SK-N-SH (cell line): ENCODE results near the gene ZNF277. TPM values are rescaled to one million over a fixed set of nuclear protein-coding genes. Genes with fewer than 3 reads are reported as not detected.

Source experiments
- CTCF ChIA-PET: fragments of 300-600, 350-600 bp; formaldehyde crosslinking; extraction: SDS; loops from one replicate; lab custom pipeline; 2021; lab: Yijun Ruan, JAX
- POLR2A ChIA-PET: fragments of 350-600 bp; sonication (Branson Sonifier 250); formaldehyde crosslinking; extraction: SDS; loops from one replicate; lab custom pipeline; 2020; ENCODE audit warnings: antibody characterized with exemption, inconsistent platforms; lab: Yijun Ruan, JAX
- DNase-seq: peaks from one replicate; pipeline ENCODE4 v3.0.0; 2012
- H2AFZ ChIP-seq: fragments of 200-600 bp; sonication (generic); 2 replicates; pipeline ENCODE4 v1.8.1; 2016; ENCODE audit warnings: antibody characterized with exemption, mild to moderate bottlenecking, low read depth
- H3F3A ChIP-seq: fragments of 200-600 bp; sonication (generic); replicated peaks from 2 replicates; pipeline ENCODE3; 2016; ENCODE audit warnings: antibody characterized with exemption, mild to moderate bottlenecking; ENCODE audit not compliant: insufficient read depth
- H3K27ac ChIP-seq, 2 experiments: fragments of 200-500 bp in 1 of 2; fragments of 200-600 bp in 1 of 2; sonication (Bioruptor generic) in 1 of 2; sonication (generic), shearing (Covaris generic) in 1 of 2; 2 replicates each; pipeline versions ENCODE4 v1.5.1 to v1.6.1; 2014 to 2016; ENCODE audit warnings: low read depth in 2 of 2, inconsistent platforms in 1 of 2, low read length in 1 of 2, mild to moderate bottlenecking in 1 of 2, mixed read lengths in 1 of 2
- H3K27me3 ChIP-seq: fragments of 200-600 bp; sonication (generic), shearing (Covaris generic); 2 replicates; pipeline ENCODE4 v1.6.1; 2016; ENCODE audit warnings: mixed run types; ENCODE audit not compliant: insufficient read depth
- H3K36me3 ChIP-seq, 2 experiments: fragments of 200-500 bp in 1 of 2; fragments of 200-600 bp in 1 of 2; sonication (Bioruptor generic) in 1 of 2; sonication (generic) in 1 of 2; replicated peaks in 1 of 2; 2 replicates each; pipeline versions ENCODE3 to v1.5.1; 2014 to 2016; ENCODE audit warnings: low read length in 1 of 2, mild to moderate bottlenecking in 1 of 2; ENCODE audit not compliant: insufficient read depth in 2 of 2, control insufficient read depth in 1 of 2
- H3K4me1 ChIP-seq, 2 experiments: fragments of 200-500 bp in 1 of 2; fragments of 200-600 bp in 1 of 2; sonication (Bioruptor generic) in 1 of 2; sonication (generic), shearing (Covaris generic) in 1 of 2; 2 replicates each; pipeline versions ENCODE4 v1.5.1 to v1.6.1; 2014 to 2016; ENCODE audit warnings: low read depth in 1 of 2, low read length in 1 of 2, mixed run types in 1 of 2; ENCODE audit not compliant: insufficient read depth in 2 of 2, control insufficient read depth in 1 of 2
- H3K4me2 ChIP-seq: fragments of 200-600 bp; sonication (generic), shearing (Covaris generic); 2 replicates; pipeline ENCODE4 v1.6.1; 2017; ENCODE audit warnings: mixed run types
- H3K4me3 ChIP-seq, 2 experiments: fragments of 200-500 bp in 1 of 2; fragments of 200-600 bp in 1 of 2; sonication (Bioruptor generic) in 1 of 2; sonication (generic), shearing (Covaris generic) in 1 of 2; 2 replicates each; pipeline versions ENCODE4 v1.5.1 to v1.8.1; 2014 to 2016; ENCODE audit warnings: low read depth in 2 of 2, inconsistent platforms in 1 of 2, low read length in 1 of 2, mild to moderate bottlenecking in 1 of 2, mixed read lengths in 1 of 2, moderate library complexity in 1 of 2
- H3K79me2 ChIP-seq: fragments of 200-600 bp; sonication (generic); 2 replicates; pipeline ENCODE4 v1.8.1; 2017; ENCODE audit warnings: mild to moderate bottlenecking; ENCODE audit not compliant: insufficient read depth
- H3K9ac ChIP-seq: fragments of 200-600 bp; sonication (generic); 2 replicates; pipeline ENCODE4 v1.6.1; 2017; ENCODE audit warnings: mixed run types
- H3K9me2 ChIP-seq: fragments of 200-600 bp; sonication (generic); 2 replicates; pipeline ENCODE4 v1.6.1; 2017; ENCODE audit warnings: mixed run types
- H3K9me3 ChIP-seq: fragments of 200-600 bp; sonication (generic); 2 replicates; pipeline ENCODE4 v1.6.1; 2017; ENCODE audit warnings: mixed run types, mild to moderate bottlenecking, moderate library complexity
- H4K20me1 ChIP-seq: fragments of 200-600 bp; sonication (generic); 2 replicates; pipeline ENCODE4 v1.6.1; 2017; ENCODE audit warnings: mild to moderate bottlenecking, mixed run types; ENCODE audit not compliant: insufficient read depth
- CHD2 ChIP-seq: fragments of 150-350 bp; IDR thresholded peaks from 2 replicates; pipeline ENCODE4 v1.6.1; 2018; ENCODE audit warnings: low read length; ENCODE audit not compliant: partially characterized antibody
- CTCF ChIP-seq: fragments of 200-600 bp; sonication (generic); IDR thresholded peaks from 2 replicates; pipeline ENCODE4 v1.6.1; 2017; ENCODE audit warnings: antibody characterized with exemption, mild to moderate bottlenecking, moderate library complexity
- FOSL2 ChIP-seq: IDR thresholded peaks from 2 replicates; pipeline ENCODE4 v1.4.0; 2012; ENCODE audit warnings: low read depth, mild to moderate bottlenecking, moderate library complexity, borderline replicate concordance
- FOXM1 ChIP-seq: IDR thresholded peaks from 2 replicates; pipeline ENCODE4 v1.4.0; 2012; ENCODE audit warnings: low read depth, mild to moderate bottlenecking
- GATA2 ChIP-seq: sonication (generic); formaldehyde crosslinking; IDR thresholded peaks from 2 replicates; pipeline ENCODE4 v1.5.0; 2020; ENCODE audit warnings: mild to moderate bottlenecking, missing genetic modification reagents
- IRF3 ChIP-seq: fragments of 150-350 bp; IDR thresholded peaks from 2 replicates; pipeline ENCODE4 v1.6.1; 2016; ENCODE audit warnings: mild to moderate bottlenecking, low read depth, low read length
- MXI1 ChIP-seq: IDR thresholded peaks from 2 replicates; pipeline ENCODE4 v1.6.1; 2012; ENCODE audit warnings: mild to moderate bottlenecking, low read depth, low read length, improper control_type of control experiment
- NFIC ChIP-seq: IDR thresholded peaks from 2 replicates; pipeline ENCODE4 v1.4.0; 2012; ENCODE audit warnings: borderline replicate concordance
- REST ChIP-seq: IDR thresholded peaks from 2 replicates; pipeline ENCODE4 v1.6.1; 2012; ENCODE audit warnings: mild to moderate bottlenecking, low read depth, low read length, moderate library complexity
- RFX5 ChIP-seq: IDR thresholded peaks from 2 replicates; pipeline ENCODE4 v1.6.1; 2012; ENCODE audit warnings: mild to moderate bottlenecking, improper control_type of control experiment, low read length
- RXRA ChIP-seq: IDR thresholded peaks from 2 replicates; pipeline ENCODE4 v1.4.0; 2012; ENCODE audit warnings: low read depth, mild to moderate bottlenecking, borderline replicate concordance
- SIN3A ChIP-seq: IDR thresholded peaks from 2 replicates; pipeline ENCODE4 v1.6.1; 2012; ENCODE audit warnings: low read depth, mild to moderate bottlenecking, low read length, moderate library complexity, borderline replicate concordance
- TCF12 ChIP-seq: IDR thresholded peaks from 2 replicates; pipeline ENCODE4 v1.4.0; 2012
- USF1 ChIP-seq: IDR thresholded peaks from 2 replicates; pipeline ENCODE4 v1.4.0; 2012; ENCODE audit warnings: low read depth, borderline replicate concordance
- ZBTB33 ChIP-seq: IDR thresholded peaks from 2 replicates; pipeline ENCODE4 v1.4.0; 2012; ENCODE audit warnings: low read depth, borderline replicate concordance
- WGBS: methylation state at CpG from one replicate; pipeline ENCODE4 v1.1.6; 2017; ENCODE audit warnings: low lambda C conversion rate; 5-methylcytosine and 5-hydroxymethylcytosine counted together
- polyA plus RNA-seq, 3 experiments: library from polyadenylated mRNA; depleted of rRNA; stranded (reverse); fragments of >200 nt; gene quantifications; 2 replicates each; pipeline ENCODE4 v1.2.3, GENCODE V29; 2012

The ZNF277 gene
- polyA plus RNA-seq, 1 of the 3 experiments (the other 2 are of a cell fraction), result 11.5 TPM

- no peak for TF ChIP-seq USF1
- ChIA-PET CTCF (interaction anchor here (0.8 kb wide), 1 partner anchor 504 kb away, joined by 5 read pairs; no protein-coding TSS in a partner anchor), POLR2A (no interaction called here)
- Histone ChIP-seq H3K4me1 (peaks cover 3 to 5% of the 10 kb centered on the region in 2 experiments; a peak in 3 of 4 replicates), H3K4me2 (no peak overlapping the region), H3K9me2 (no peaks in the 10 kb centered on the region), H3K4me3 (no peak overlapping the region), H3K9me3 (no peaks in the 10 kb centered on the region), H4K20me1 (no peaks in the 10 kb centered on the region), H3F3A (no peaks in the 10 kb centered on the region), H3K36me3 (peaks cover 0 to 3% of the 10 kb centered on the region in 2 experiments), H3K9ac (no peak overlapping the region), H3K27ac (no peak overlapping the region), H2AFZ (no peak overlapping the region), H3K79me2 (no peaks in the 10 kb centered on the region; the same call in 1 of the 2 replicates), H3K27me3 (no peaks in the 10 kb centered on the region)
- WGBS, result 92% methylated on average over 5 of the region's 5 CpGs
- no peak for DNase-seq
Observed at GRCh38 chr7:112266595-112267270, 60.2 kb downstream of the ZNF277 start.

- ChIA-PET CTCF (interaction anchor here (1.1 kb wide), 1 partner anchor 13 kb away, joined by 4 read pairs; no protein-coding TSS in a partner anchor), POLR2A (no interaction called here)
- H3K4me1 ChIP-seq, result peaks cover 3 to 7% of the 10 kb centered on the region in 2 experiments; a peak in 3 of 4 replicates
- TF ChIP-seq SIN3A (no peak), CHD2 (no peak), RFX5 (no peak), NFIC (no peak), CTCF (no peak), MXI1 (no peak), TCF12 (no peak), FOXM1 (no peak), RXRA (no peak), IRF3 (no peak), GATA2 (CRISPR knock-in tag) (no peak), REST (no peak), FOSL2 (no peak), ZBTB33 (no peak)
Observed at GRCh38 chr7:112267944-112268691, 61.6 kb downstream of the ZNF277 start.

More at GRCh38 chr7:112267944-112268691, 61.6 kb downstream of the ZNF277 start:
- DNase-seq, result no peak
- H3K36me3 ChIP-seq, result peaks cover 0 to 3% of the 10 kb centered on the region in 2 experiments
- no peaks in the 10 kb centered on the region for H3K9me3 ChIP-seq
- H2AFZ ChIP-seq, result no peak overlapping the region
- no peak overlapping the region for H3K9ac ChIP-seq
- H3K27me3 ChIP-seq, result no peaks in the 10 kb centered on the region
- H3K79me2 ChIP-seq, result no peaks in the 10 kb centered on the region; the same call in 1 of the 2 replicates
- H3K27ac ChIP-seq, result no peak overlapping the region
- H3K9me2 ChIP-seq, result no peaks in the 10 kb centered on the region
- H3K4me2 ChIP-seq, result no peak overlapping the region
- H4K20me1 ChIP-seq, result no peaks in the 10 kb centered on the region
- H3K4me3 ChIP-seq, result no peak overlapping the region
- 87% methylated on average over 1 of the region's 1 CpG for WGBS
- no peaks in the 10 kb centered on the region for H3F3A ChIP-seq
